ENCODE measurements around the gene SCN4B.
"Not testable (repeated sequence)": the region's sequence is repeated elsewhere in the genome, so short reads cannot be mapped to it uniquely, and the experiment has no call there.

The SCN4B gene

GRCh38 chr11:118152552-118153471, at the start of gene SCN4B:
SCN4B (minus strand) TSS chr11:118152823; CDS start chr11:118152673, 150 bp downstream.
- in situ Hi-C loops (cut with HindIII; ENCODE audit: low sequenced_read_pairs): no loop called here

GRCh38 chr11:118201966-118202365, 49.3 kb upstream of the SCN4B start:
- in situ Hi-C loops (cut with HindIII; ENCODE audit: low sequenced_read_pairs): loop anchor here (5.0 kb wide), 1 partner anchor 80 kb away; no protein-coding TSS in a partner anchor

GRCh38 chr11:118200901-118201680, 48.5 kb upstream of the SCN4B start:
- in situ Hi-C loops (cut with HindIII; ENCODE audit: low sequenced_read_pairs): loop anchor here (5.0 kb wide), 1 partner anchor 81 kb away; no protein-coding TSS in a partner anchor

- in situ Hi-C loops (cut with HindIII; ENCODE audit: low sequenced_read_pairs): loop anchor here (5.0 kb wide), 1 partner anchor 82 kb away; no protein-coding TSS in a partner anchor
Observed at GRCh38 chr11:118200497-118200896, 47.9 kb upstream of the SCN4B start.

GRCh38 chr11:118199135-118199534, 46.5 kb upstream of the SCN4B start:
- in situ Hi-C loops (cut with HindIII; ENCODE audit: low sequenced_read_pairs): no loop called here

GRCh38 chr11:118198370-118198769, 45.7 kb upstream of the SCN4B start:
- in situ Hi-C loops (cut with HindIII; ENCODE audit: low sequenced_read_pairs): no loop called here

GRCh38 chr11:118194835-118195627, 42.4 kb upstream of the SCN4B start:
- in situ Hi-C loops (cut with HindIII; ENCODE audit: low sequenced_read_pairs): no loop called here

- in situ Hi-C loops (cut with HindIII; ENCODE audit: low sequenced_read_pairs): no loop called here
Observed at GRCh38 chr11:118193910-118194566, 41.4 kb upstream of the SCN4B start.

GRCh38 chr11:118192817-118193216, 40.2 kb upstream of the SCN4B start:
- in situ Hi-C loops (cut with HindIII; ENCODE audit: low sequenced_read_pairs): not testable (repeated sequence)

GRCh38 chr11:118190942-118191506, 38.4 kb upstream of the SCN4B start:
- in situ Hi-C loops (cut with HindIII; ENCODE audit: low sequenced_read_pairs): not testable (repeated sequence)

GRCh38 chr11:118186346-118187107, 33.9 kb upstream of the SCN4B start:
- in situ Hi-C loops (cut with HindIII; ENCODE audit: low sequenced_read_pairs): no loop called here

- in situ Hi-C loops (cut with HindIII; ENCODE audit: low sequenced_read_pairs): no loop called here
Observed at GRCh38 chr11:118184784-118185579, 32.4 kb upstream of the SCN4B start.

GRCh38 chr11:118183691-118184090, 31.1 kb upstream of the SCN4B start:
- in situ Hi-C loops (cut with HindIII; ENCODE audit: low sequenced_read_pairs): not testable (repeated sequence)

GRCh38 chr11:118180300-118180703, 27.7 kb upstream of the SCN4B start:
- in situ Hi-C loops (cut with HindIII; ENCODE audit: low sequenced_read_pairs): no loop called here

GRCh38 chr11:118176778-118177134, 24.1 kb upstream of the SCN4B start:
- in situ Hi-C loops (cut with HindIII; ENCODE audit: low sequenced_read_pairs): no loop called here

- in situ Hi-C loops (cut with HindIII; ENCODE audit: low sequenced_read_pairs): no loop called here
Observed at GRCh38 chr11:118175993-118176777, 23.6 kb upstream of the SCN4B start, which contains the start of gene SCN2B. SCN2B (minus strand) TSS chr11:118176639; CDS start chr11:118176431, 208 bp downstream.

All from endothelial cell of hepatic sinusoid (primary cell).